Activated naive CD4-positive, alpha-beta T cell (primary cell): ENCODE results near the gene MUC22.
A peak's percentile ranks its signal among the peaks of the same experiment; 100 is the strongest.
"Not testable (repeated sequence)": the region's sequence is repeated elsewhere in the genome, so short reads cannot be mapped to it uniquely, and the experiment has no call there.

Experiments used
- DNase-seq, 4 experiments: peaks; one replicate each; lab custom pipeline; 2025; lab: John Stamatoyannopoulos, UW

The MUC22 gene

GRCh38 chr6:31038559-31038958, 28.3 kb downstream of the MUC22 start:
- no peak for DNase-seq

- DNase-seq: no peak
Observed at GRCh38 chr6:31040801-31041200, 30.5 kb downstream of the MUC22 start.

- DNase-seq: no peak
Observed at GRCh38 chr6:31041372-31041974, 31.2 kb downstream of the MUC22 start.

- peak in 1 of 4 experiments; percentile 9 for DNase-seq
Observed at GRCh38 chr6:31042806-31043205, 32.5 kb downstream of the MUC22 start.

GRCh38 chr6:31048099-31048498, 37.8 kb downstream of the MUC22 start:
- no peak for DNase-seq

- no peak for DNase-seq
Observed at GRCh38 chr6:31049518-31049917, 39.2 kb downstream of the MUC22 start.

- DNase-seq: not testable (repeated sequence)
Observed at GRCh38 chr6:31053187-31053586, 42.9 kb downstream of the MUC22 start.

- no peak for DNase-seq
Observed at GRCh38 chr6:31053873-31054272, 43.6 kb downstream of the MUC22 start.

GRCh38 chr6:31055441-31055840, 45.2 kb downstream of the MUC22 start:
- no peak for DNase-seq

- no peak for DNase-seq
Observed at GRCh38 chr6:31057426-31058003, 47.2 kb downstream of the MUC22 start.

- no peak for DNase-seq
Observed at GRCh38 chr6:31058128-31058894, 48.0 kb downstream of the MUC22 start.

GRCh38 chr6:31060145-31060544, 49.9 kb downstream of the MUC22 start:
- DNase-seq: no peak

GRCh38 chr6:31063906-31064435, 53.7 kb downstream of the MUC22 start:
- no peak for DNase-seq

GRCh38 chr6:31065556-31065955, 55.3 kb downstream of the MUC22 start:
- DNase-seq: no peak

- not testable (repeated sequence) for DNase-seq
Observed at GRCh38 chr6:31067028-31067427, 56.8 kb downstream of the MUC22 start.

GRCh38 chr6:31067891-31068668, 57.8 kb downstream of the MUC22 start:
- not testable (repeated sequence) for DNase-seq

- peak; percentile 26 to 53 (median 39) for DNase-seq
Observed at GRCh38 chr6:31068669-31069340, 58.5 kb downstream of the MUC22 start.

- no peak for DNase-seq
Observed at GRCh38 chr6:31070711-31071197, 60.5 kb downstream of the MUC22 start.

- no peak for DNase-seq
Observed at GRCh38 chr6:31074401-31074800, 64.1 kb downstream of the MUC22 start.

GRCh38 chr6:31075528-31075927, 65.3 kb downstream of the MUC22 start:
- no peak for DNase-seq

- no peak for DNase-seq
Observed at GRCh38 chr6:31076611-31077010, 66.3 kb downstream of the MUC22 start.
